PC-9 (cell line): ENCODE results near the gene CENPP. TPM values are rescaled to one million over a fixed set of nuclear protein-coding genes. Genes with fewer than 3 reads are reported as not detected.

Experiments used
- BruUV-seq: library from RNA; stranded (reverse); fragments of 400-500 nt; replicated peaks from 2 replicates; lab custom pipeline; 2021; lab: Mats Ljungman, UMichigan
- CTCF ChIA-PET: fragments of 300-600 bp; sonication (Branson Sonifier 250); formaldehyde crosslinking; loops from one replicate; lab custom pipeline; 2022; ENCODE audit warnings: antibody characterized with exemption; lab: Charles Lee
- POLR2A ChIA-PET: fragments of 300-600 bp; sonication (Branson Sonifier 250); formaldehyde crosslinking; loops from one replicate; lab custom pipeline; 2022; ENCODE audit warnings: antibody characterized with exemption; ENCODE audit not compliant: unreplicated experiment; lab: Charles Lee
- DNase-seq, 2 experiments: peaks; one replicate each; pipeline versions ENCODE4 v3.0.0 to v3.0.0-alpha.2; 2015 to 2022; ENCODE audit warnings: mixed read lengths in 1 of 2
- H2AFZ ChIP-seq: fragments of 200-600 bp; sonication (generic); 2 replicates; pipeline ENCODE4 v1.8.1; 2017; ENCODE audit warnings: antibody characterized with exemption
- H3F3A ChIP-seq: fragments of 200-600 bp; sonication (generic); 2 replicates; pipeline ENCODE4 v1.8.1; 2017; ENCODE audit warnings: antibody characterized with exemption, mild to moderate bottlenecking, low read depth; ENCODE audit not compliant: insufficient read depth
- H3K27ac ChIP-seq: fragments of 200-600 bp; sonication (generic); 2 replicates; pipeline ENCODE4 v1.6.1; 2016; ENCODE audit warnings: mixed run types
- H3K27me3 ChIP-seq: fragments of 200-600 bp; sonication (generic); 2 replicates; pipeline ENCODE4 v1.6.1; 2016; ENCODE audit warnings: low read depth, mixed run types; ENCODE audit not compliant: insufficient read depth
- H3K36me3 ChIP-seq: fragments of 200-600 bp; sonication (generic); 2 replicates; pipeline ENCODE4 v1.6.1; 2016; ENCODE audit warnings: low read depth, mixed run types
- H3K4me1 ChIP-seq: fragments of 200-600 bp; sonication (generic); replicated peaks from 2 replicates; pipeline ENCODE4 v1.6.1; 2016; ENCODE audit warnings: mixed run types; ENCODE audit not compliant: insufficient read depth
- H3K4me2 ChIP-seq: fragments of 200-600 bp; sonication (generic); 2 replicates; pipeline ENCODE4 v1.6.1; 2017; ENCODE audit warnings: mixed run types
- H3K4me3 ChIP-seq: fragments of 200-600 bp; sonication (generic); 2 replicates; pipeline ENCODE4 v1.6.1; 2016; ENCODE audit warnings: mixed run types
- H3K79me2 ChIP-seq: fragments of 200-600 bp; sonication (generic); 2 replicates; pipeline ENCODE4 v1.6.1; 2017; ENCODE audit warnings: low read depth, mixed run types
- H3K9me2 ChIP-seq: fragments of 200-600 bp; sonication (generic); 2 replicates; pipeline ENCODE4 v1.8.1; 2017; ENCODE audit warnings: mild to moderate bottlenecking; ENCODE audit not compliant: insufficient read depth
- H3K9me3 ChIP-seq: fragments of 200-600 bp; sonication (generic); 2 replicates; pipeline ENCODE4 v1.8.1; 2016; ENCODE audit warnings: low read depth; ENCODE audit not compliant: insufficient read depth
- H4K20me1 ChIP-seq: fragments of 200-600 bp; sonication (generic); 2 replicates; pipeline ENCODE4 v1.8.1; 2017; ENCODE audit not compliant: insufficient read depth
- CTCF ChIP-seq: fragments of 200-600 bp; sonication (generic); conservative IDR thresholded peaks from 2 replicates; pipeline ENCODE4 v1.6.1; 2017; ENCODE audit warnings: mixed run types, antibody characterized with exemption, mild to moderate bottlenecking, moderate library complexity
- EZH2 ChIP-seq: fragments of 200-600 bp; sonication (generic); IDR thresholded peaks from 2 replicates; pipeline ENCODE4 v1.8.0; 2017; ENCODE audit warnings: antibody characterized with exemption, low read depth
- intact Hi-C: fragments of 100-400 bp; cut with micrococcal nuclease; formaldehyde crosslinking; loops from one replicate; pipeline ENCODE4 v1.10.0; 2022; ENCODE audit not compliant: unreplicated experiment
- total RNA-seq: library from RNA; stranded (reverse); gene quantifications from 2 replicates; pipeline ENCODE4 v1.2.3, GENCODE V29; 2021

CENPP gene
- total RNA-seq, 1 experiment from 2014 or later = 10.0 TPM

GRCh38 chr9:92527291-92527828, 201.6 kb downstream of the CENPP start:
- Histone ChIP-seq H3K9me3 (no peaks in the 10 kb centered on the region), H3K27ac (no peak overlapping the region), H3K36me3 (no peaks in the 10 kb centered on the region), H3F3A (no peaks in the 10 kb centered on the region), H3K4me2 (no peak overlapping the region), H3K4me1 (no peaks in the 10 kb centered on the region), H3K79me2 (no peaks in the 10 kb centered on the region), H3K27me3 (no peaks in the 10 kb centered on the region), H2AFZ (no peak overlapping the region), H4K20me1 (no peaks in the 10 kb centered on the region), H3K9me2 (no peaks in the 10 kb centered on the region), H3K4me3 (no peak overlapping the region)
- BruUV-seq = no TSS peak
- intact Hi-C loops = no loop called here
- DNase-seq = no peak
- CTCF ChIA-PET = no interaction called here
- POLR2A ChIA-PET = no interaction called here
- TF ChIP-seq EZH2 (no peak), CTCF (no peak)

DNA sequence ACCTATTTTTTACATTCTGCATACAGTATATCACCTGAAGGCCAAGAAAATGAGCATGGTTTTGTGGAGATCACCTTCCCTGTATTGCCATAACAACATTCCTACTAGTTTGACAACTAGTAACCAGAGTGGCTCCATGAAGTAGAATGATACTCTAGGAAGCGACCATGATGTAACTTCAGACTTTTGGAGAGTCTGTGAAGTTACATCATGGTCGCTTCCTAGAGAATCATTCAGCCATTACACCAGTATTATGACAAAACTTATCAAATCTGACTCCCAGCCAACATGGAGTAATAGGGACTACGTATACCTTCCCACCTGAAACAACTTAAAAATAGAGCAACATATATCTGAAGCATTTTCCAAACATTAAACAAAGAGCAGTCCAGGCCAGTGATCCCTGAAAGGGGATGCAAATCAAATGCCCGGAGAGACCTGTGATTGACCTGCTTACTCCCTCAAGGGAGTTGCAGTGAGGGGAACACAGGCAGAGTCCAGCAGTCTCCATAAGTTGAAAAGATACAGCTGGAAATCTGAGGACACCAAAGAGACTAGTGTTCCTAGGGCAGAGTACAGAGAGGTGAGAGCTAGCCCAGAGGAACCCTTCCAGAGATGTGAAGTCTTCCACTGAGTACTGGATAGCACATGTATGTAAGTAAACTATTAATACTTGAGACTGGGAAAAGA, 202.2 kb downstream of the CENPP start:
- ChIA-PET CTCF (no interaction called here), POLR2A (no interaction called here)
- BruUV-seq = no TSS peak
- Histone ChIP-seq H3K27ac (no peak overlapping the region), H3K4me2 (no peak overlapping the region), H3K4me1 (no peaks in the 10 kb centered on the region), H3K27me3 (no peaks in the 10 kb centered on the region), H3K9me3 (no peaks in the 10 kb centered on the region), H3K9me2 (no peaks in the 10 kb centered on the region), H3F3A (no peaks in the 10 kb centered on the region), H4K20me1 (no peaks in the 10 kb centered on the region), H3K36me3 (no peaks in the 10 kb centered on the region), H2AFZ (no peak overlapping the region), H3K79me2 (no peaks in the 10 kb centered on the region), H3K4me3 (no peak overlapping the region)
- TF ChIP-seq EZH2 (no peak), CTCF (no peak)
- intact Hi-C loops = no loop called here
- no peak for DNase-seq

DNA sequence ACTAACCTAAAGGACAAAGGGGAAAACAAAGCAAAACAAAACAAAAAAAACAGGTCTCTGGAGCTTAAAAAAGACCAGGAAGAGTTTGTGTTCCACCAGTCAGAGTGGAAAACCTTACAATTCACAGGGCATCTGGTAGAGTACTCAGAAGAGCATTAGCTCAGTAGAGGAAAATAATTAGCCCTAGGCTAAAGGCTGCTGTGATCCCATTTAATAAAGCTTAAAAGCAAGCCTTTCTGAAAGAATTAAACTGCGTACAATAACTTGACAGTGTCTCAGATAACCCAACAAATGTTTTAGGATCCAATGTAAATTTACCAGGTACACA, 202.7 kb downstream of the CENPP start:
- BruUV-seq = no TSS peak
- H3K27ac ChIP-seq = no peak overlapping the region
- H3K9me2 ChIP-seq = no peaks in the 10 kb centered on the region
- H3K4me1 ChIP-seq = no peaks in the 10 kb centered on the region
- H4K20me1 ChIP-seq = no peaks in the 10 kb centered on the region
- H2AFZ ChIP-seq = no peak overlapping the region
- no peaks in the 10 kb centered on the region for H3K79me2 ChIP-seq
- H3K9me3 ChIP-seq = no peaks in the 10 kb centered on the region
- no peak for DNase-seq
- TF ChIP-seq CTCF = no peak
- TF ChIP-seq EZH2 = no peak
- H3K27me3 ChIP-seq = no peaks in the 10 kb centered on the region
- ChIA-PET POLR2A (no interaction called here), CTCF (no interaction called here)
- H3K36me3 ChIP-seq = no peaks in the 10 kb centered on the region
- intact Hi-C loops = no loop called here
- no peak overlapping the region for H3K4me3 ChIP-seq
- no peaks in the 10 kb centered on the region for H3F3A ChIP-seq
- H3K4me2 ChIP-seq = no peak overlapping the region
